AG09309 (cell line): ENCODE results near the gene FAM24B.

ENCODE experiments used
- DNase-seq: peaks from one replicate; pipeline ENCODE4 v3.0.0-alpha.2; 2010; ENCODE audit warnings: low read depth
- H3K4me3 ChIP-seq: 2 replicates; pipeline ENCODE4 v1.5.1; 2011; ENCODE audit warnings: mild to moderate bottlenecking, low read depth, low read length, moderate library complexity; ENCODE audit not compliant: control insufficient read depth
- CTCF ChIP-seq: IDR thresholded peaks from 2 replicates; pipeline ENCODE4 v1.5.1; 2011; ENCODE audit warnings: mild to moderate bottlenecking, low read depth, low read length, inconsistent platforms; ENCODE audit not compliant: insufficient read depth, control insufficient read depth; ENCODE audit errors: missing control alignments

Gene FAM24B

GRCh38 chr10:122835908-122836307 lies 43.5 kb downstream of the FAM24B start:
- TF ChIP-seq CTCF, result no peak
- H3K4me3 ChIP-seq, result no peak overlapping the region

GRCh38 chr10:122830965-122831353 lies 48.4 kb downstream of the FAM24B start:
- TF ChIP-seq CTCF, result no peak
- H3K4me3 ChIP-seq, result no peak overlapping the region
- DNase-seq, result no peak

More at GRCh38 chr10:122835908-122836307, 43.5 kb downstream of the FAM24B start:
- DNase-seq, result no peak

GRCh38 chr10:122830273-122830964 lies 49.0 kb downstream of the FAM24B start:
- TF ChIP-seq CTCF, result no peak
- DNase-seq, result no peak
- H3K4me3 ChIP-seq, result no peak overlapping the region

GRCh38 chr10:122829454-122829853 lies 49.9 kb downstream of the FAM24B start:
- TF ChIP-seq CTCF, result no peak
- no peak for DNase-seq
- no peak overlapping the region for H3K4me3 ChIP-seq

- TF ChIP-seq CTCF, result no peak
- DNase-seq, result no peak
These were observed 50.6 kb downstream of the FAM24B start for GRCh38 chr10:122828716-122829255.

GRCh38 chr10:122827302-122827701 lies 52.1 kb downstream of the FAM24B start:
- no peak for TF ChIP-seq CTCF
- no peak for DNase-seq
- no peak overlapping the region for H3K4me3 ChIP-seq

More at GRCh38 chr10:122828716-122829255, 50.6 kb downstream of the FAM24B start:
- H3K4me3 ChIP-seq, result no peak overlapping the region
